Erythroblast (primary cell): ENCODE data around the gene TRIM9.
A peak's percentile ranks its signal among the peaks of the same experiment; 100 is the strongest.

Experiments
- DNase-seq, 2 experiments: peaks; one replicate each; lab custom pipeline; 2025; lab: John Stamatoyannopoulos, UW
- GATA1 ChIP-seq: IDR thresholded peaks from 2 replicates; pipeline ENCODE4 v1.6.1; 2011; ENCODE audit warnings: low read depth, mild to moderate bottlenecking, control low read depth, low read length, moderate library complexity
- POLR2A ChIP-seq: IDR thresholded peaks from 2 replicates; pipeline ENCODE4 v1.6.1; 2011; ENCODE audit warnings: mild to moderate bottlenecking, low read length

TRIM9 gene

GRCh38 chr14:50931559-50931958, 163.3 kb downstream of the TRIM9 start:
- DNase-seq = no peak
- TF ChIP-seq GATA1 (no peak), POLR2A (no peak)

DNA sequence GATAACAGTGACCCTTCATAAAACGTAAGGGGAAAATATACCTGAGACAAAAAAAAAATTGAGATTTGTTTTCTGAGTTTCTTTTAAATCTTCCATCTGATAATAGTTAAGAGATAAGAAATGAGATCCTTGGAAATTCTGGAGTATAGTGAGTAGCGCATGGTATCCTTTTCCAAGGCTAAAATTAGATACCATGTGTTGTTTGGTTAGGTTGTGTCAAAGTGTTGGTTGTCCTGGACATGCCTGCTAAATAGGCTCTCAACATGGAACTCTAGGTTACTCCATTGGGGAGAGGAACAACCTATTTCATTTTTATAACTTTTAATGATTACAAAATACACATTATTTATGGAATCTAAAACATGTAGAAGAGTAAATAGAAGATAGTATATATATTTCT, 165.4 kb downstream of the TRIM9 start:
- no peak for DNase-seq
- no peak for TF ChIP-seq POLR2A
- no peak for TF ChIP-seq GATA1

GRCh38 chr14:50928002-50928635, 166.8 kb downstream of the TRIM9 start:
- DNase-seq = peak in 1 of 2 experiments; percentile 40
- TF ChIP-seq POLR2A (no peak), GATA1 (no peak)

DNA sequence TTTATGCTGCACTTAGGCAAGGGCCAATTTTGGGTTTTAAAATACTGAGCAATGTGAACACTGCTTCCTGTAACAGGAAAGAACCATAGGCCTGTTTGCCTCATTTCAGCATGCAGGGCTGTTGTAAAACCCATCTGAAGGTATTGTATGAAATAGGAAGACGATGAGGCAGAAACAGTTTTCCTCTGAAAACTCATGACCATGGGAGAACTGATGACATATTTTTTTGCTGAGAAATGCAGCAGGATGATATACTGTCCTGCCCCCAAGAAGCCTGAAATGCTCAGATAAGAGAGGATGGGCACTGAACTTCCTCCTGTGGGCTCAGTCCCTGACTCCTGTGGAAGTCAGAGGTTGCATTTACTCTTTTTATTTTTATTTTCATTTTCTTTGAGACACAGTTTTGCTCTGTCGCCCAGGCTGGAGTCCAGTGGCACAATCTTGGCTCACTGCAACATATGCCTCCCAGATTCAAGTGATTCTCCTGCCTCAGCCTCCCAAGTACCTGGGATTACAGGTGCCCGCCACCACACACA, 168.0 kb downstream of the TRIM9 start:
- TF ChIP-seq GATA1 (no peak), POLR2A (no peak)
- peak; percentile 64 to 67 for DNase-seq
